ENCODE results near the gene CPEB3.

The CPEB3 gene

DNA sequence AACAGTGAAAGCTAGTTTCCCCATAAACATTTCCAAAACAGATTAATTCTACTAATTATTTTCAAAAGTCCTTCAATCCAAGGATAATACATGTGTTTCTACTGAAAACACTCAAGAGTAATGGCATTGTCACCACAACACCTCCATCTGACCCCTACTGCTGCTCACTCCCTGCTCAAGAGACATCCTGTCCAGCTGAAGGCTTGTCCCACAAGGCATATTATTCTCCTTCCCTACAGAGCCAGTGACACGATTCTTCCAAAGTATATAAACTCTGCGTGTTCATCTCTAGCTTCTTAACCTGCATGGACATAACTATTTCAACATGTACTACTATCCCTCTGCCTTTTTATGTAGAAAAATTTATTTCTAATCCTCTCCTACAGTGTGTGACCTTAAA lies 182.1 kb downstream of the CPEB3 start:
- Histone ChIP-seq H3K9me3 (ENCODE audit: insufficient read depth, low read length, severe bottlenecking) (no peaks in the 10 kb centered on the region), H3K4me2 (ENCODE audit: insufficient read depth, low read length) (no peak overlapping the region), H4K20me1 (ENCODE audit: insufficient read depth, low read length) (no peaks in the 10 kb centered on the region), H3K4me3 (ENCODE audit: low read depth in 1 of 2, low read length in 2 of 2) (no peak overlapping the region), H3K36me3 (ENCODE audit: insufficient read depth, low read length) (no peaks in the 10 kb centered on the region), H3K27ac (ENCODE audit: low read length) (no peak overlapping the region), H3K4me1 (ENCODE audit: insufficient read depth, low read length) (no peaks in the 10 kb centered on the region), H3K9ac (ENCODE audit: low read depth, low read length) (no peak overlapping the region), H3K79me2 (ENCODE audit: insufficient read depth, low read length) (no peaks in the 10 kb centered on the region), H2AFZ (ENCODE audit: low read depth, low read length) (no peak overlapping the region), H3K27me3 (ENCODE audit: insufficient read depth, low read length, poor library complexity) (no peaks in the 10 kb centered on the region)
- DNase-seq (no peak), ATAC-seq (ENCODE audit: insufficient read depth, low read depth) (no peak)
- TF ChIP-seq, protein P1, sequence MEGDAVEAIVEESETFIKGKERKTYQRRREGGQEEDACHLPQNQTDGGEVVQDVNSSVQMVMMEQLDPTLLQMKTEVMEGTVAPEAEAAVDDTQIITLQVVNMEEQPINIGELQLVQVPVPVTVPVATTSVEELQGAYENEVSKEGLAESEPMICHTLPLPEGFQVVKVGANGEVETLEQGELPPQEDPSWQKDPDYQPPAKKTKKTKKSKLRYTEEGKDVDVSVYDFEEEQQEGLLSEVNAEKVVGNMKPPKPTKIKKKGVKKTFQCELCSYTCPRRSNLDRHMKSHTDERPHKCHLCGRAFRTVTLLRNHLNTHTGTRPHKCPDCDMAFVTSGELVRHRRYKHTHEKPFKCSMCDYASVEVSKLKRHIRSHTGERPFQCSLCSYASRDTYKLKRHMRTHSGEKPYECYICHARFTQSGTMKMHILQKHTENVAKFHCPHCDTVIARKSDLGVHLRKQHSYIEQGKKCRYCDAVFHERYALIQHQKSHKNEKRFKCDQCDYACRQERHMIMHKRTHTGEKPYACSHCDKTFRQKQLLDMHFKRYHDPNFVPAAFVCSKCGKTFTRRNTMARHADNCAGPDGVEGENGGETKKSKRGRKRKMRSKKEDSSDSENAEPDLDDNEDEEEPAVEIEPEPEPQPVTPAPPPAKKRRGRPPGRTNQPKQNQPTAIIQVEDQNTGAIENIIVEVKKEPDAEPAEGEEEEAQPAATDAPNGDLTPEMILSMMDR (IDR thresholded peaks at IDR 0.05; ENCODE audit: borderline replicate concordance, extremely low read depth, low read length, poor library complexity, severe bottlenecking): no peak
- TF ChIP-seq EZH2 (IDR thresholded peaks at IDR 0.05; ENCODE audit: borderline replicate concordance, low read depth, low read length, severe bottlenecking): no peak

DNA sequence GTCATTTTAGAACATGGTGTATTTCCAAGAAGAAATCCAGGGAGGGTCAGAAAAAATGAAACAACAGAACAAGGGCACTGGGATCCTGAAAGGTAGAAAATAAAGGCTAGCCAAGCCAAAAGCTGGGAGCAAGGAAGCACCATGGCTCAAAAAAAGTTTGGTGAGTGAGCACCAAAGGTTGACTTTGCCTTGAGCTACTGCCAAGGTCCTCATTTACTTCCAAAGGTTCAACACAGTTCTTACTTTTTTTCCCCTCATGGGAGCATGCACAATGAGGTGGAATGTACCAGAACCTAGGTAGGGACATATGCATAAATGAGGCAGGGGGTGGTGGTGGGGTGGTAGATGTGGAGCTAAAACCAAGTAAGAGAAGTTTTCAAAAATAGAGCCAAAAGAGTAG lies 182.8 kb downstream of the CPEB3 start:
- H3K9ac ChIP-seq (ENCODE audit: low read depth, low read length): no peak overlapping the region
- H3K4me2 ChIP-seq (ENCODE audit: insufficient read depth, low read length): no peak overlapping the region
- no peaks in the 10 kb centered on the region for H4K20me1 ChIP-seq (ENCODE audit: insufficient read depth, low read length)
- H3K27me3 ChIP-seq (ENCODE audit: insufficient read depth, low read length, poor library complexity): no peaks in the 10 kb centered on the region
- H2AFZ ChIP-seq (ENCODE audit: low read depth, low read length): no peak overlapping the region
- no peak overlapping the region for H3K4me3 ChIP-seq (ENCODE audit: low read depth in 1 of 2, low read length in 2 of 2)
- no peak for TF ChIP-seq EZH2 (IDR thresholded peaks at IDR 0.05; ENCODE audit: borderline replicate concordance, low read depth, low read length, severe bottlenecking)
- TF ChIP-seq, protein P1 (IDR thresholded peaks at IDR 0.05; ENCODE audit: borderline replicate concordance, extremely low read depth, low read length, poor library complexity, severe bottlenecking): no peak
- H3K9me3 ChIP-seq (ENCODE audit: insufficient read depth, low read length, severe bottlenecking): no peaks in the 10 kb centered on the region
- DNase-seq: no peak
- no peak for ATAC-seq (ENCODE audit: insufficient read depth, low read depth)
- no peak overlapping the region for H3K27ac ChIP-seq (ENCODE audit: low read length)
- no peaks in the 10 kb centered on the region for H3K4me1 ChIP-seq (ENCODE audit: insufficient read depth, low read length)
- H3K79me2 ChIP-seq (ENCODE audit: insufficient read depth, low read length): no peaks in the 10 kb centered on the region
- H3K36me3 ChIP-seq (ENCODE audit: insufficient read depth, low read length): no peaks in the 10 kb centered on the region

DNA sequence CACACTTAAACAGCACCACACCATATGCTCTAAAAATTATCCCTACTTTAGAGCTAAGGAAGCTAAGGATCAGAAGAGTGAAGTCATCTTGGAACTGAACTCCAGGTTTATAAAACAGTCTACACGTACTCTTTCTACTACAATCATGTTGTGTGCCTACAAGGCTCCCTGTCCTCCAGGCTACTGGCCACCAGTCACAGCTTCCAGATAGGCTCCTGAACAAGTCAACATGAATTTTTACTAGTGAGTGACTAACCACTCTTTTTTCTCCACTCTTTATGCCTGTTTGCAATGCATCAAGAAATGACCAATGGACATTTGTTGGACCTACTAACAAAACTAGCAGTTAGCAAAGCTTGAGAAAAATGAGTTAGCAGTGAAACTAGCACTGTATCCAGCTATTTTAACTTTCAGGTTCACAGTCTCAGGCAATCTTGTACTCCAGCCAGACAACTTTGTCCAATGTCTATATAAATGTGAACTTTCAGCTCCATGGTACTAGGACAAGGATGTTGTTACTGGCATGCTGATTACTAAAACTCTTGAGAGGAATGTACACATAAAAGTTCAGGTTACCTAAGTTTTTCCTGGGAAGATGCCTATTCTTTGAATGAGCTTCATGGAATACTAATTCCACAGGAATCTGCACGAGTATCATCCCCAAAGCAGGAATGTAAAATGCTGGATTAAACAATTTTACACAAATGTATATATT lies 187.3 kb downstream of the CPEB3 start:
- no peak for ATAC-seq (ENCODE audit: insufficient read depth, low read depth)
- H3K79me2 ChIP-seq (ENCODE audit: insufficient read depth, low read length): no peaks in the 10 kb centered on the region
- no peaks in the 10 kb centered on the region for H3K9me3 ChIP-seq (ENCODE audit: insufficient read depth, low read length, severe bottlenecking)
- H3K4me3 ChIP-seq (ENCODE audit: low read depth in 1 of 2, low read length in 2 of 2): no peak overlapping the region
- H3K27ac ChIP-seq (ENCODE audit: low read length): no peak overlapping the region
- no peaks in the 10 kb centered on the region for H3K36me3 ChIP-seq (ENCODE audit: insufficient read depth, low read length)
- no peaks in the 10 kb centered on the region for H3K4me1 ChIP-seq (ENCODE audit: insufficient read depth, low read length)
- no peaks in the 10 kb centered on the region for H3K27me3 ChIP-seq (ENCODE audit: insufficient read depth, low read length, poor library complexity)
- H3K4me2 ChIP-seq (ENCODE audit: insufficient read depth, low read length): no peak overlapping the region
- no peaks in the 10 kb centered on the region for H4K20me1 ChIP-seq (ENCODE audit: insufficient read depth, low read length)
- no peak for DNase-seq
- no peak for TF ChIP-seq EZH2 (IDR thresholded peaks at IDR 0.05; ENCODE audit: borderline replicate concordance, low read depth, low read length, severe bottlenecking)
- TF ChIP-seq, protein P1 (IDR thresholded peaks at IDR 0.05; ENCODE audit: borderline replicate concordance, extremely low read depth, low read length, poor library complexity, severe bottlenecking): no peak
- no peak overlapping the region for H2AFZ ChIP-seq (ENCODE audit: low read depth, low read length)
- H3K9ac ChIP-seq (ENCODE audit: low read depth, low read length): no peak overlapping the region
